Globus pallidus (tissue), 1 donor: ENCODE results near the gene TPSD1.
"Not testable (repeated sequence)": the region's sequence is repeated elsewhere in the genome, so short reads cannot be mapped to it uniquely, and the experiment has no call there.

Experiments used
- DNase-seq: peaks from one replicate; pipeline ENCODE4 v3.0.0-alpha.2; 2015; ENCODE audit warnings: low spot score

The TPSD1 gene

DNA sequence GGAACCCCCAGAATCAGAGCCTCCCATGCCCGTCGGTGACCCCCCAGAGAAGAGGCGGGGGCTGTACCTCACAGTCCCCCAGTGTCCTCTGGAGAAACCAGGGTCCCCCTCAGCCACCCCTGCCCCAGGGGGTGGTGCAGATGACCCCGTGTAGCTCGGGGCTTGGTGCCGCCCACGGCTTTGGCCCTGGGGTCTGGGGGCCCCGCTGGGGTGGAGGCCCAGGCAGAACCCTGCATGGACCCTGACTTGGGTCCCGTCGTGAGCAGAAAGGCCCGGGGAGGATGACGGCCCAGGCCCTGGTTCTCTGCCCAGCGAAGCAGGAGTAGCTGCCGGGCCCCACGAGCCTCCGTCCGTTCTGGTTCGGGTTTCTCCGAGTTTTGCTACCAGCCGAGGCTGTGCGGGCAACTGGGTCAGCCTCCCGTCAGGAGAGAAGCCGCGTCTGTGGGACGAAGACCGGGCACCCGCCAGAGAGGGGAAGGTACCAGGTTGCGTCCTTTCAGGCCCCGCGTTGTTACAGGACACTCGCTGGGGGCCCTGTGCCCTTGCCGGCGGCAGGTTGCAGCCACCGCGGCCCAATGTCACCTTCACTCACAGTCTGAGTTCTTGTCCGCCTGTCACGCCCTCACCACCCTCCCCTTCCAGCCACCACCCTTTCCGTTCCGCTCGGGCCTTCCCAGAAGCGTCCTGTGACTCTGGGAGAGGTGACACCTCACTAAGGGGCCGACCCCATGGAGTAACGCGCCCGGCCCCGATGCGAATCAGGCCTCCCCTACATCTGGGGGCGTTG lies 34.8 kb upstream of the TPSD1 start:
- no peak for DNase-seq

GRCh38 chr16:1221628-1222552 lies 34.0 kb upstream of the TPSD1 start:
- DNase-seq: no peak

- no peak for DNase-seq
Measured at GRCh38 chr16:1222553-1223354, 33.1 kb upstream of the TPSD1 start.

- DNase-seq: no peak
Measured at GRCh38 chr16:1223355-1224214, 32.3 kb upstream of the TPSD1 start.

DNA sequence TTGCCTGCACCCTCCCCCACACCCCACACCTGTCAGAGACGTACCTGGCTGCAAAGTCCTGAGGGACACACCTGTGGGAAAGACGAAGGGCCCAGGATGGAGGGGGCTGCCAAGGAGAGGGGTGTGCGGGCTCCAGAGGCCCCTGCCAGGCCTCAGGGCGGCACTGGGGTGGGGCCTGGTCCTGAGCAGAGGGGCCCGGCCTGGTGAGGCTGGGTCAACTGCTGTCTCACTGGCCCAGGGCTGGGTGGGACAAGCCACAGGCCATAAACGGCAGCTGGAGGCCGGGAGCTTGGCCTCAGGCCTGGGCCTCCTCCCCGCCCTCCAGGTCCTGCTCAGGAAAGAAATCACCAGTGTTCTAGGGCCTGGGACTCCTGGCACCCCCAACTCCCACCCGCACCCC lies 31.3 kb upstream of the TPSD1 start:
- no peak for DNase-seq

DNA sequence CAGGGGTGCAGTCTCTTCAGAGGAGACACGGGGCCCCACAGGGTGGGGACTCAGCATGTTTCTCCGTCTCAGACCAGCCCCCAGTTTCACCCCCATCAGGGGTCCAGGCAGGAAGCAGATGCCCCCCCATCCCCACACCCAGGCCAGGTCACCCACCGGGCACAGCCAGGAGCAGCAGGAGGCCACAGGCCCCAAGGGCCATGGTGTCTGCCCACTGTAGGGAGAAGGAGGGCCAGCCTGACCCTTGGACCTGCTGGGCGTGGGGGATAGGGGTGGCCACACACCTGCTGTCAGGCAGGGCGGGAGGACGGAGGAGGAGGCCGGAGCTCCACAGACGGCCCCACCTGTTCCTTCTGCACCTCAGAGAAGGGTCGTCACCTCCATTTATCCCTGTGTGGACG lies 30.8 kb upstream of the TPSD1 start, which contains the start of gene TPSG1:
TSS of gene TPSG1 (minus strand) at position 218 of the 401 bp plus-strand sequence. CDS start at position 202, 16 bp downstream.
- DNase-seq: no peak

DNA sequence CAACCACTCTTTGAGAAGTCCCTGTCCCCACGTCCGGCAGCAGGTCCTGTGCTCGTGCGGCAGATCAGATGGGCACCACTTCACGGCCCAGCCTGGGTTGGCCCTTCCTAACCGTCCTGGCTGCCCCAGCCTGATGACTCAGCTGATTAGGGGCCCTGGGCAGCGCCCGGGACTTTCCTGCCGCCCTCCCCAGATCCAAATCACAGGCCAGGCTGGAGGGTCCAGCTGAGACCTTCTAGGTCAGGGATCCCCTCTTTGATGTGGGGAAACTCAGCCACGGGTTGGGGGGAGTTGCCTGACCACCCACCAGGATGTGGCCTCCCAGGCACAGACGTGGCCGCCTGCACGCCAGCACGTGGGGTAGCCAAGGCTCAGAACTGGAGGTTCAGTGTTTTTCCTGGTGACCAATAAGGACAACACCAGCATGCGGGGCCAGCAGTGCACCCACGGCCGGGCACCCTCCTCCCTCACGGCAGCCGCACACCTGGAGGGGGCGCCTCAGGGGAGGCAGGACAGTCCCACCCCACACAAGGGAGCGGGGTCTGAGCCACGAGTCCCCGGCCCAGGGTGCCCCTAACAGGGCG lies 30.0 kb upstream of the TPSD1 start:
- DNase-seq: not testable (repeated sequence)

DNA sequence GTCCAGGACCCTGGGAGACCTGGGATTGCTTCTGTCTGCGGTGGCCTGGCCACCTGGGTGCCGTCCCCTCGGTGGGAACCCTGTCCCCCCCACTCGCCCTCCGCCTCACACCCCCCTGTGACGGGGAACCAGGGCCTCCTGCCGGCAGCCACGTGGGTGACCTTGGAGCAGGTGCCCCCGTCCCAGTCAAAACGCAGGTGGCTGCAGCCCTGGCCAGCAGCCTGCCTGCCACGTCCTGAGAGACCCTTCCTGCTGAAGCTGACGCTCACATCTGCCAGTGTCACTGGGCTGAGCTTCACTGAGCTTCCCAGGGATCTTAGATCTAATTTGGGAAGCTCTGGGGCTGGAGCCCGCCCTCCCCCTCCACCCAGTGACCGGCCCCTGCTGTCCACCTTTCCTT lies 29.2 kb upstream of the TPSD1 start:
- not testable (repeated sequence) for DNase-seq

DNA sequence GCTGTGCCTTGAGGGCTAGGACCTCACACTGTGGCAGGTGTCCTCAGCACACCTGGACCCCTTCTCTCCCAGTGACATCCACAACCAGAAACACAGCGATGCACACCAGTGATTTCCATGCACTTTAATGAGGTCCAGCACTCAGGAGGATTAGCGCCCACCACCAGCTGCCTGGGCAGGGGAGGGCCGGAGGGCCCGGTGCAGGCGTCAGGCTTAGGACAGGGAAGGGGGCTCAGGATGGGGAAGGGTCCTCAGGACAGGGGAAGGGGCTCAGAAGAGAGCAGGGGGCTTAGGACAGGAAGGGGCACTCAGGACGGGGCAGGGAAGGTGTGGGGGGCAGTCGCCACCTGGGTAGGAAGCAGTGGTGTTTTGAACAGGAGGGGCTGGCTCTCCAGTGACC lies 27.6 kb upstream of the TPSD1 start:
- DNase-seq: not testable (repeated sequence)

DNA sequence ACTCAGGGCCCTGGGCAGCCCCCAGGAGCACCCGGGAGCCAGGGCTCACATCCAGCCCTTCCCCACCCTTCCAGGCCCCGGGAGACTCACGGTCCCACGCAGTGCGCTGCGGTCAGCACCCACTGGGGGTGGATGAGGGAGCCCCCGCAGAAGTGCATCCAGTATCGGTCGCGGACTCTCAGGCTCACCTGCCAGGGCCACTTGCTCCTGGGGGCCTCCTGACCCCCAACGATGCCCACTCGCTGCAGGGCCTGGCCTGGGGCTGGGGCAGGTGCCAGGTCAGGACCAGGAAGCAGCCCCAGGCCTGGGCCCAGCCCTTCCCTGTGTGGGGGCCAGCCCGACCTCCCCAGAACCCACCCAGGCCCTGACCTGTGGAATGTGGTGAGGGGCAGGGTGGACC lies 26.4 kb upstream of the TPSD1 start:
- DNase-seq: not testable (repeated sequence)

GRCh38 chr16:1230084-1230470 lies 25.8 kb upstream of the TPSD1 start, which contains the start of gene TPSB2:
Gene TPSB2, minus strand, starts transcription at chr16:1230184. Its CDS starts 233 bp downstream, at chr16:1229951.
- not testable (repeated sequence) for DNase-seq

GRCh38 chr16:1230471-1231212 lies 25.2 kb upstream of the TPSD1 start:
- not testable (repeated sequence) for DNase-seq

DNA sequence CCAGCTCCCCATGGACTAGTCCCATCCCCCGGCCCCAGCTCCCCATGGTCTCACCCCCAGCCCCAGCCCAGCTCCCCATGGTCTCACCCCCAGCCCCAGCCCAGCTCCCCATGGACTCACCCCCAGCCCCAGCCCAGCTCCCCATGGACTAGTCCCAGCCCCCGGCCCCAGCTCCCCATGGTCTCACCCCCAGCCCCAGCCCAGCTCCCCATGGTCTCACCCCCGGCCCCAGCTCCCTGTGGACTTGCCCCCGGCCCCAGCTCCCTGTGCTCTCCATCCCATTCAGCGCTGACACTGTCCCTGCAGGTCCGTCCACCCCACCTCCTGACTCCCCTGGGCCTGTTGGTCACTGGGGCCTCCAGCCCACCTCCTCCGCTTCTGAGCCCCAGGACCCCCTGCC lies 24.6 kb upstream of the TPSD1 start:
- DNase-seq: not testable (repeated sequence)

- not testable (repeated sequence) for DNase-seq
Measured at GRCh38 chr16:1232049-1232748, 23.7 kb upstream of the TPSD1 start.

GRCh38 chr16:1236659-1237058 lies 19.2 kb upstream of the TPSD1 start:
- not testable (repeated sequence) for DNase-seq

DNA sequence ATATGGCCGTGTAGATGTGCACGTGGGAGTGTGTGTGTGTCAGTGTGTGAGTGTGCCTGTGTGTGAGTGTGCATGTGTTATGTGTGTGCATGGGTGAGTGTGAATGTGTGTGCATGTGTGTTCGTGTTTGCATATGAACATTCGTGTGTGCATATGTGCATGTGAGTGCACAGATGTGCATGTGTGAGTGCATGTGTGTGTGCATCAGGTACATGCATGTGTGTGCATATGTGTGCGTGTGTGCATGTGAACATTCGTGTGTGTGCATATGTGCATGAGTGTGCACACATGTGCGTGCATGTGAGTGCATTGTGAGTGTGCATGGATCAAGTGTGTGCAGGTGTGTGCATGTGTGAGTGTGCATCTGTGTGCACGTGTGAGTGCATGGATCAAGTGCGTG lies 17.9 kb upstream of the TPSD1 start:
- no peak for DNase-seq

GRCh38 chr16:1238909-1239308 lies 17.0 kb upstream of the TPSD1 start:
- DNase-seq: not testable (repeated sequence)

DNA sequence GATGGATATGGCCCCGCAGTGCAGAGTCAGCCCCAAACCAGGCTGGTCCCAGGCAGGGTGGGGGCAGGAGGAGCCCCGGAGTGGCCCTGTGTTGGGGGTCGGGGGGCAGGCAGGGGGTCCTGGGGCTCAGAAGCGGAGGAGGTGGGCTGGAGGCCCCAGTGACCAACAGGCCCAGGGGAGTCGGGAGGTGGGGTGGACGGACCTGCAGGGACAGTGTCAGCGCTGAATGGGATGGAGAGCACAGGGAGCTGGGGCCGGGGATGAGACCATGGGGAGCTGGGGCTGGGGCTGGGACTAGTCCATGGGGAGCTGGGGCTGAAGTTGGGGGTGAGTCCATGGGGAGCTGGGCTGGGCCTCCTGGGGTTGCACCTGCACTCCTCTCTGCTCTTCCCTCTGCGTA lies 16.3 kb upstream of the TPSD1 start:
- not testable (repeated sequence) for DNase-seq

DNA sequence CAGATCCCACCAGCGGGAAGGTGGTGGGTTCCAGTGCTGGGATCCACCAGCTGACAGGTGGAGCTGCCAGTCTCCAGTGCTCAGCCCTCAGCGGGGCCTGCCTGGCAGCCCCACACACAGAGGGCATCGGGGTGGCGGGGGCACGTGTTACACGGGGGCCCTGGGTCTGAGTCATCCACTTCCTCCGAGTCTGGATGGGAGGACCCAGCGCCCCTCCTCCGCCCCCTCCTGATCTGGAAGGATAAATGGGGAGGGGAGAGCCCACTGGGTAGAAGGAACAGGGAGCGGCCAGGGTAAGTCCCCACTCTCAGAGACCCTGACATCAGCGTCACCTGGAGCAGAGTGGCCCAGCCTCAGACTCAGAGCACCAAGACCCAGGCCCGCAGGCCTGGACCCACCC lies 15.4 kb upstream of the TPSD1 start, which contains the start of gene TPSAB1:
TSS of gene TPSAB1 (plus strand) at position 270 of the 400 bp plus-strand sequence. CDS start 234 bp downstream, outside the sequence.
- DNase-seq: not testable (repeated sequence)
